ENCODE measurements around the gene PSMB9.

DNA sequence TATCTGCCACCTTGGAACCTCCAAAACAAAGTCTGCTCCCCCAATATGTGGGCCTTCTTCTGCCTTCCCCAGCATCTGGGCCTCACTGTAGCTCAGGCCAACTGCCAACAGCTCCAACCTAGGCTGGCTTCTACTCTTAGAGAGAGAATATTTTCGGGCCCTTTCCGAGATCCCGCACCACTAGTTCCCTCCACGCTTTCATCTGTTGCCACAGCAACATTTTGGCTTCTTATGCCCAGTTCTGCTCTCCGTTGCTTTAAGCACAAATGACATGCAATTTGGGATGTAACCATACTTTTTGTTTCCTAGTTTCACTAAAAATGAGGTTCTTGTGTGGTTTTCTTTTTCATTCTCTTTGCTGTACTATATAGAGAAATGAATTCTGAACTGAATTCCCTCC lies 33.6 kb downstream of the PSMB9 start:
- TF ChIP-seq, protein P1, sequence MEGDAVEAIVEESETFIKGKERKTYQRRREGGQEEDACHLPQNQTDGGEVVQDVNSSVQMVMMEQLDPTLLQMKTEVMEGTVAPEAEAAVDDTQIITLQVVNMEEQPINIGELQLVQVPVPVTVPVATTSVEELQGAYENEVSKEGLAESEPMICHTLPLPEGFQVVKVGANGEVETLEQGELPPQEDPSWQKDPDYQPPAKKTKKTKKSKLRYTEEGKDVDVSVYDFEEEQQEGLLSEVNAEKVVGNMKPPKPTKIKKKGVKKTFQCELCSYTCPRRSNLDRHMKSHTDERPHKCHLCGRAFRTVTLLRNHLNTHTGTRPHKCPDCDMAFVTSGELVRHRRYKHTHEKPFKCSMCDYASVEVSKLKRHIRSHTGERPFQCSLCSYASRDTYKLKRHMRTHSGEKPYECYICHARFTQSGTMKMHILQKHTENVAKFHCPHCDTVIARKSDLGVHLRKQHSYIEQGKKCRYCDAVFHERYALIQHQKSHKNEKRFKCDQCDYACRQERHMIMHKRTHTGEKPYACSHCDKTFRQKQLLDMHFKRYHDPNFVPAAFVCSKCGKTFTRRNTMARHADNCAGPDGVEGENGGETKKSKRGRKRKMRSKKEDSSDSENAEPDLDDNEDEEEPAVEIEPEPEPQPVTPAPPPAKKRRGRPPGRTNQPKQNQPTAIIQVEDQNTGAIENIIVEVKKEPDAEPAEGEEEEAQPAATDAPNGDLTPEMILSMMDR (IDR thresholded peaks at IDR 0.05), result no peak
- no peak for TF ChIP-seq ZFX (IDR thresholded peaks at IDR 0.05; ENCODE audit: borderline replicate concordance)
